GM12878 (cell line): ENCODE results near the gene PCDHA1.

Experiments
- CHD2 ChIP-seq: IDR thresholded peaks from 2 replicates; pipeline ENCODE4 v1.6.1; 2011; ENCODE audit warnings: low read depth, low read length, improper control_type of control experiment, borderline replicate concordance
- POLR2A ChIP-seq: IDR thresholded peaks from 2 replicates; pipeline ENCODE4 v1.6.1; 2011; ENCODE audit warnings: low read depth, mild to moderate bottlenecking, low read length
- RCOR1 ChIP-seq: conservative IDR thresholded peaks from 2 replicates; pipeline ENCODE4 v1.6.1; 2012; ENCODE audit warnings: low read depth, low read length, improper control_type of control experiment

- TF ChIP-seq POLR2A = no peak
- TF ChIP-seq CHD2 = no peak
- TF ChIP-seq RCOR1 = no peak
These were observed 265.6 kb downstream of the PCDHA1 start for GRCh38 chr5:141051521-141051866.
